HCT116 (cell line): ENCODE data around the gene ETV4.

Source experiments
- ATF3 ChIP-seq: IDR thresholded peaks from 2 replicates; pipeline ENCODE4 v1.6.1; 2012
- CEBPB ChIP-seq: IDR thresholded peaks from 2 replicates; pipeline ENCODE4 v1.6.1; 2012; ENCODE audit warnings: low read depth
- CTCF ChIP-seq, 3 experiments: fragments of 200-600 bp in 1 of 3; sonication (generic) in 1 of 3; IDR thresholded peaks in 2 of 3; conservative IDR thresholded peaks in 1 of 3; 2 replicates each; pipeline ENCODE4 v1.5.1; 2012 to 2017; ENCODE audit warnings: low read depth in 2 of 3, low read length in 2 of 3, antibody characterized with exemption in 1 of 3, borderline replicate concordance in 1 of 3, control low read depth in 1 of 3, mild to moderate bottlenecking in 1 of 3, mixed read lengths in 1 of 3, mixed run types in 1 of 3, moderate library complexity in 1 of 3; ENCODE audit not compliant: insufficient read depth in 1 of 3
- EZH2 ChIP-seq: fragments of 200-600 bp; sonication (generic); IDR thresholded peaks from 2 replicates; pipeline ENCODE4 v1.6.1; 2017; ENCODE audit warnings: antibody characterized with exemption, mixed run types
- EZH2phosphoT487 ChIP-seq: fragments of 200-600 bp; IDR thresholded peaks from 2 replicates; pipeline ENCODE4 v1.6.1; 2018; ENCODE audit warnings: antibody characterized with exemption, borderline replicate concordance
- FOSL1 ChIP-seq: IDR thresholded peaks from 2 replicates; pipeline ENCODE4 v1.6.1; 2012; ENCODE audit warnings: low read depth
- POLR2A ChIP-seq: IDR thresholded peaks from 2 replicates; pipeline ENCODE4 v1.7.0; 2011; ENCODE audit warnings: borderline replicate concordance; ENCODE audit not compliant: insufficient read depth, insufficient read length; ENCODE audit errors: extremely low read depth
- POLR2AphosphoS5 ChIP-seq: IDR thresholded peaks from 2 replicates; pipeline ENCODE4 v1.6.1; 2011; ENCODE audit warnings: mild to moderate bottlenecking, low read depth, low read length, moderate library complexity
- REST ChIP-seq: IDR thresholded peaks from 2 replicates; pipeline ENCODE4 v1.6.1; 2012; ENCODE audit warnings: low read depth
- SP1 ChIP-seq: IDR thresholded peaks from 2 replicates; pipeline ENCODE4 v1.6.1; 2012; ENCODE audit warnings: low read depth
- SRF ChIP-seq: IDR thresholded peaks from 2 replicates; pipeline ENCODE4 v1.6.1; 2012; ENCODE audit warnings: low read depth
- ZBTB33 ChIP-seq: IDR thresholded peaks from 2 replicates; pipeline ENCODE4 v1.6.1; 2011; ENCODE audit warnings: mild to moderate bottlenecking, low read length, moderate library complexity; ENCODE audit not compliant: insufficient replicate concordance; ENCODE audit errors: extremely low read depth
- ZNF274 ChIP-seq: fragments of 200-500 bp; sonication (Bioruptor generic); IDR thresholded peaks from 2 replicates; pipeline ENCODE4 v1.6.1; 2014; ENCODE audit warnings: mild to moderate bottlenecking, low read depth, low read length, inconsistent platforms

DNA sequence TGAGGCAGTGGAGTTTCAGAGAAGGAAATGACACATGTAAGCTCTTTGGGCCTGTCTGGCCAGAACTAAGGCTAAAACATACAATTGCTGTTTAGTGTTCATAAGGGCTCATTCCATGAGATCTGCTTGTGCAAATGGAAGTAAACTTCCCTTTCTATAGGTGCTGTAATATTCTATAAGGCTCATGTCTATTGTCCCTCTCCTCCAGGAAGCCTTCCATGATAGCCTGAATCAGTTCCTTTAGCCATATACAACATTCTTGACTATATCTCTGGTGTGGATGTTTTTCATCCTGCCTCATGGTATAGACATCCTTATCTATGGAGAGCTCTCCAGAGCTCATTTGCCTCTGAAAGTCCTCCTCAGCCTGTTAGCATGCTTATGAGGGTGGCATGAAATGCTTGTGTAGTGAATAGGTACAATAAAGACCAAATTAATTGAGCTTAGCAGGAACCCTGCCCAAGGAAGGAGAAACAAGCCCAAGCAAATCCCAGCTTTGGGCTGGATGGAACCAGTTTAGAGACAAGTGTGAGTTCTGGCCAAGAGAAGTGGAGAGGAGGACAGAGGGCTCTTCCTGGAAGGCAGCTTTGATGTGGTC, 1.6 kb upstream of the ETV4 start:
- TF ChIP-seq CTCF (IDR thresholded peaks at IDR 0.05 in 2 of 3, conservative IDR thresholded peaks at IDR 0.05 in 1 of 3; ENCODE audit: borderline replicate concordance in 1 of 3, insufficient read depth in 1 of 3, low read depth in 2 of 3, low read length in 2 of 3), result no peak
- TF ChIP-seq EZH2, result no peak
- no peak for TF ChIP-seq ZNF274
- TF ChIP-seq POLR2AphosphoS5, result no peak
- TF ChIP-seq POLR2A, result no peak
- no peak for TF ChIP-seq SRF
- no peak for TF ChIP-seq SP1
- TF ChIP-seq REST, result no peak
- TF ChIP-seq CEBPB, result no peak
- no peak for TF ChIP-seq EZH2phosphoT487
- no peak for TF ChIP-seq FOSL1
- no peak for TF ChIP-seq ATF3
- no peak for TF ChIP-seq ZBTB33
